Activated T-helper 2 cell treated with anti-CD3 and anti-CD28 coated beads, Interferon-gamma antibody, Interleukin-2, Interleukin-4, amounts not matched to agents 10 μg/mL and 5 μg/mL and 100 μg/mL, durations not matched to agents 14 hours and 24 hours and 36 hours (primary cell): Measurements from ENCODE around the gene TBC1D22A. TPM values are rescaled to one million over a fixed set of nuclear protein-coding genes. Genes with fewer than 3 reads are reported as not detected.

Source experiments
- DNase-seq: peaks from one replicate; pipeline ENCODE4 v3.0.0; 2021; ENCODE audit warnings: low spot score
- H3K27ac Mint-ChIP-seq: one replicate; pipeline ENCODE4 v1.8.0; 2021; ENCODE audit warnings: mixed read lengths
- H3K27me3 Mint-ChIP-seq: one replicate; pipeline ENCODE4 v1.8.0; 2021; ENCODE audit warnings: low read depth, mixed read lengths
- H3K36me3 Mint-ChIP-seq: one replicate; pipeline ENCODE4 v1.8.0; 2021; ENCODE audit warnings: low read depth, mixed read lengths
- H3K4me1 Mint-ChIP-seq: one replicate; pipeline ENCODE4 v1.8.0; 2021; ENCODE audit warnings: low read depth, mixed read lengths
- H3K4me3 Mint-ChIP-seq: one replicate; pipeline ENCODE4 v1.8.0; 2021; ENCODE audit warnings: low read depth, mild to moderate bottlenecking, moderate library complexity, mixed read lengths
- H3K9me3 Mint-ChIP-seq: one replicate; pipeline ENCODE4 v1.8.0; 2021; ENCODE audit warnings: mixed read lengths
- intact Hi-C: fragments of 100-400 bp; cut with micrococcal nuclease; formaldehyde crosslinking; loops from one replicate; pipeline ENCODE4 v1.15.1; 2023
- total RNA-seq: library from RNA; stranded (reverse); gene quantifications from 2 replicates; pipeline ENCODE4 v1.2.3, GENCODE V29; 2022

TBC1D22A gene
- total RNA-seq, 1 donor from 2014 or later = 34.8 TPM

GRCh38 chr22:46851941-46852340, 89.5 kb downstream of the TBC1D22A start:
- Mint-ChIP-seq H3K27ac (no peak overlapping the region), H3K4me3 (no peak overlapping the region), H3K4me1 (peaks cover 3% of the 10 kb centered on the region), H3K9me3 (no peaks in the 10 kb centered on the region), H3K27me3 (no peaks in the 10 kb centered on the region), H3K36me3 (peaks cover 14% of the 10 kb centered on the region)
- intact Hi-C loops = no loop called here
- DNase-seq = no peak

GRCh38 chr22:46852771-46853170, 90.3 kb downstream of the TBC1D22A start:
- H3K9me3 Mint-ChIP-seq = no peaks in the 10 kb centered on the region
- no peaks in the 10 kb centered on the region for H3K4me1 Mint-ChIP-seq
- DNase-seq = no peak
- no peak overlapping the region for H3K27ac Mint-ChIP-seq
- H3K36me3 Mint-ChIP-seq = peaks cover 11% of the 10 kb centered on the region
- H3K4me3 Mint-ChIP-seq = no peak overlapping the region
- no peaks in the 10 kb centered on the region for H3K27me3 Mint-ChIP-seq
- intact Hi-C loops = no loop called here

GRCh38 chr22:46853191-46853590, 90.7 kb downstream of the TBC1D22A start:
- Mint-ChIP-seq H3K27ac (no peak overlapping the region), H3K36me3 (peaks cover 11% of the 10 kb centered on the region)

GRCh38 chr22:46854125-46854870, 91.8 kb downstream of the TBC1D22A start:
- Mint-ChIP-seq H3K36me3 (peaks cover 11% of the 10 kb centered on the region), H3K4me3 (no peak overlapping the region), H3K27me3 (no peaks in the 10 kb centered on the region), H3K27ac (no peak overlapping the region), H3K4me1 (no peaks in the 10 kb centered on the region), H3K9me3 (peaks cover 5% of the 10 kb centered on the region)
- intact Hi-C loops = no loop called here
- no peak for DNase-seq

More at GRCh38 chr22:46853191-46853590, 90.7 kb downstream of the TBC1D22A start:
- Mint-ChIP-seq H3K27me3 (no peaks in the 10 kb centered on the region), H3K4me3 (no peak overlapping the region), H3K9me3 (peaks cover 1% of the 10 kb centered on the region), H3K4me1 (no peaks in the 10 kb centered on the region)
- intact Hi-C loops = no loop called here
- DNase-seq = no peak

- intact Hi-C loops = no loop called here
- H3K4me1 Mint-ChIP-seq = no peaks in the 10 kb centered on the region
- H3K27me3 Mint-ChIP-seq = no peaks in the 10 kb centered on the region
- no peak for DNase-seq
- peaks cover 5% of the 10 kb centered on the region for H3K9me3 Mint-ChIP-seq
- H3K27ac Mint-ChIP-seq = no peak overlapping the region
- peaks cover 10% of the 10 kb centered on the region for H3K36me3 Mint-ChIP-seq
- no peak overlapping the region for H3K4me3 Mint-ChIP-seq
Measured at GRCh38 chr22:46855681-46856080, 93.2 kb downstream of the TBC1D22A start.

- Mint-ChIP-seq H3K36me3 (peaks cover 7% of the 10 kb centered on the region), H3K27ac (no peak overlapping the region), H3K27me3 (no peaks in the 10 kb centered on the region), H3K9me3 (peaks cover 5% of the 10 kb centered on the region), H3K4me3 (no peak overlapping the region), H3K4me1 (no peaks in the 10 kb centered on the region)
- no peak for DNase-seq
- intact Hi-C loops = no loop called here
Measured at GRCh38 chr22:46856661-46857060, 94.2 kb downstream of the TBC1D22A start.

GRCh38 chr22:46857142-46857884, 94.9 kb downstream of the TBC1D22A start:
- DNase-seq = no peak
- Mint-ChIP-seq H3K4me3 (no peak overlapping the region), H3K27ac (no peak overlapping the region), H3K27me3 (no peaks in the 10 kb centered on the region), H3K9me3 (peaks cover 5% of the 10 kb centered on the region), H3K36me3 (peaks cover 7% of the 10 kb centered on the region), H3K4me1 (no peaks in the 10 kb centered on the region)
- intact Hi-C loops = no loop called here

- no peak for DNase-seq
- Mint-ChIP-seq H3K9me3 (peaks cover 5% of the 10 kb centered on the region), H3K27me3 (no peaks in the 10 kb centered on the region), H3K36me3 (peaks cover 7% of the 10 kb centered on the region), H3K27ac (no peak overlapping the region), H3K4me1 (no peaks in the 10 kb centered on the region), H3K4me3 (no peak overlapping the region)
- intact Hi-C loops = no loop called here
Measured at GRCh38 chr22:46857885-46858143, 95.4 kb downstream of the TBC1D22A start.

- intact Hi-C loops = no loop called here
- H3K4me1 Mint-ChIP-seq = no peaks in the 10 kb centered on the region
- peaks cover 7% of the 10 kb centered on the region for H3K36me3 Mint-ChIP-seq
Measured at GRCh38 chr22:46858181-46858771, 95.8 kb downstream of the TBC1D22A start.

GRCh38 chr22:46860562-46860961, 98.1 kb downstream of the TBC1D22A start:
- no peak overlapping the region for H3K27ac Mint-ChIP-seq
- DNase-seq = no peak
- H3K27me3 Mint-ChIP-seq = no peaks in the 10 kb centered on the region
- no peak overlapping the region for H3K4me3 Mint-ChIP-seq
- peaks cover 14% of the 10 kb centered on the region for H3K36me3 Mint-ChIP-seq
- intact Hi-C loops = no loop called here
- peaks cover 5% of the 10 kb centered on the region for H3K9me3 Mint-ChIP-seq
- H3K4me1 Mint-ChIP-seq = no peaks in the 10 kb centered on the region

More at GRCh38 chr22:46858181-46858771, 95.8 kb downstream of the TBC1D22A start:
- H3K4me3 Mint-ChIP-seq = no peak overlapping the region
- no peak overlapping the region for H3K27ac Mint-ChIP-seq
- no peak for DNase-seq
- H3K27me3 Mint-ChIP-seq = no peaks in the 10 kb centered on the region
- H3K9me3 Mint-ChIP-seq = peaks cover 5% of the 10 kb centered on the region

- intact Hi-C loops = no loop called here
- peaks cover 5% of the 10 kb centered on the region for H3K9me3 Mint-ChIP-seq
- no peak overlapping the region for H3K4me3 Mint-ChIP-seq
- DNase-seq = no peak
- no peaks in the 10 kb centered on the region for H3K4me1 Mint-ChIP-seq
- peaks cover 23% of the 10 kb centered on the region for H3K36me3 Mint-ChIP-seq
- no peak overlapping the region for H3K27ac Mint-ChIP-seq
- H3K27me3 Mint-ChIP-seq = no peaks in the 10 kb centered on the region
Measured at GRCh38 chr22:46861468-46862367, 99.3 kb downstream of the TBC1D22A start.

- H3K9me3 Mint-ChIP-seq = peaks cover 9% of the 10 kb centered on the region
- no peak overlapping the region for H3K4me3 Mint-ChIP-seq
- H3K27me3 Mint-ChIP-seq = no peaks in the 10 kb centered on the region
- peaks cover 30% of the 10 kb centered on the region for H3K36me3 Mint-ChIP-seq
- no peak for DNase-seq
- intact Hi-C loops = no loop called here
- no peaks in the 10 kb centered on the region for H3K4me1 Mint-ChIP-seq
- H3K27ac Mint-ChIP-seq = no peak overlapping the region
Measured at GRCh38 chr22:46862418-46863324, 100.2 kb downstream of the TBC1D22A start.
